GM23338 (cell line): ENCODE data around the gene NTM. TPM values are rescaled to one million over a fixed set of nuclear protein-coding genes. Genes with fewer than 3 reads are reported as not detected.

Source experiments
- EZH2phosphoT487 ChIP-seq: fragments of 200-600 bp; sonication (generic); IDR thresholded peaks from one replicate; pipeline ENCODE4 v1.8.1; 2018; ENCODE audit warnings: antibody characterized with exemption; ENCODE audit not compliant: unreplicated experiment
- JUNB ChIP-seq: IDR thresholded peaks from one replicate; pipeline ENCODE4 v1.6.1; 2016; ENCODE audit warnings: antibody characterized with exemption; ENCODE audit not compliant: unreplicated experiment
- POLR2AphosphoS5 ChIP-seq: IDR thresholded peaks from 2 replicates; pipeline ENCODE4 v1.6.1; 2016; ENCODE audit warnings: antibody characterized with exemption, low read depth
- STAT1 ChIP-seq: IDR thresholded peaks from one replicate; pipeline ENCODE4 v1.6.1; 2016; ENCODE audit warnings: antibody characterized with exemption; ENCODE audit not compliant: unreplicated experiment
- ZNF331 ChIP-seq: fragments of 250-450 bp; sonication (Bioruptor Pico); IDR thresholded peaks from 2 replicates; pipeline ENCODE4 v1.5.0; 2020; ENCODE audit warnings: low read depth, mild to moderate bottlenecking, moderate library complexity
- polyA plus RNA-seq: library from polyadenylated mRNA; unstranded; fragments of >200 nt; fragmentation: Nextera tagmentation; extraction: Ambion mirVana; gene quantifications from 2 replicates; pipeline ENCODE4 v1.2.1, GENCODE V29; 2016
- total RNA-seq: library from RNA; depleted of rRNA; stranded (reverse); fragments of >200 nt; shearing (Covaris generic); gene quantifications from 2 replicates; pipeline ENCODE4 v1.2.3, GENCODE V29; 2014
- TF ChIP-seq, protein P1 (sequence below): fragments of 250-450 bp; sonication (Bioruptor Pico); IDR thresholded peaks from 2 replicates; pipeline ENCODE4 v1.5.0; 2020; ENCODE audit warnings: mild to moderate bottlenecking, moderate library complexity
- TF ChIP-seq, protein P2 (sequence below): IDR thresholded peaks from 2 replicates; pipeline ENCODE4 v1.6.1; 2016; ENCODE audit warnings: antibody characterized with exemption
- TF ChIP-seq, protein P3 (sequence below), 2 experiments: fragments of 200-600 bp in 1 of 2; sonication (generic) in 1 of 2; conservative IDR thresholded peaks; 2 replicates each; pipeline versions ENCODE4 v1.5.1 to v1.6.1; 2016 to 2017; ENCODE audit warnings: antibody characterized with exemption in 2 of 2, low read depth in 2 of 2, mild to moderate bottlenecking in 2 of 2, moderate library complexity in 1 of 2

NTM gene
- total and polyA plus RNA-seq, 2 experiments from 2014 or later = 10.6 to 14.6 TPM

DNA sequence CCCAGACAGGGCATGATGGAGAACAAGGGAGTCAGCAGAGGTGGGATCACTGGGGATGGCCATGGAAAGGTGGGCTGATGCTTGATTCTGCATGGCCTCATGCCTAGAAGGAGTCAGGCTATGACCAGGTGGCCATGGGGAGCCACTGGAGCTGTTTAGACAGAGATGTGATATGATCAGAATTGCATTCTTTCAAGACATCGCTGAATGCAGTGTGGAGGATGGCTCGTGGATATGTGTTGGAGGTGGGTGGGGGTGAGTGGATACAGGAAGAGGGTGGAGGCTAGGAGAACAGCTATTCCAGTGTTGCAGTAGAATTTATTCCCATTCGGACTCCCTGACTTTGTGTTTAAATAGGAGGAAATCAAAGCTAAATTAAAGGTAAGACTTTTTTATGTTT is 841.1 kb downstream of the NTM start (continued):
- TF ChIP-seq, protein P1, sequence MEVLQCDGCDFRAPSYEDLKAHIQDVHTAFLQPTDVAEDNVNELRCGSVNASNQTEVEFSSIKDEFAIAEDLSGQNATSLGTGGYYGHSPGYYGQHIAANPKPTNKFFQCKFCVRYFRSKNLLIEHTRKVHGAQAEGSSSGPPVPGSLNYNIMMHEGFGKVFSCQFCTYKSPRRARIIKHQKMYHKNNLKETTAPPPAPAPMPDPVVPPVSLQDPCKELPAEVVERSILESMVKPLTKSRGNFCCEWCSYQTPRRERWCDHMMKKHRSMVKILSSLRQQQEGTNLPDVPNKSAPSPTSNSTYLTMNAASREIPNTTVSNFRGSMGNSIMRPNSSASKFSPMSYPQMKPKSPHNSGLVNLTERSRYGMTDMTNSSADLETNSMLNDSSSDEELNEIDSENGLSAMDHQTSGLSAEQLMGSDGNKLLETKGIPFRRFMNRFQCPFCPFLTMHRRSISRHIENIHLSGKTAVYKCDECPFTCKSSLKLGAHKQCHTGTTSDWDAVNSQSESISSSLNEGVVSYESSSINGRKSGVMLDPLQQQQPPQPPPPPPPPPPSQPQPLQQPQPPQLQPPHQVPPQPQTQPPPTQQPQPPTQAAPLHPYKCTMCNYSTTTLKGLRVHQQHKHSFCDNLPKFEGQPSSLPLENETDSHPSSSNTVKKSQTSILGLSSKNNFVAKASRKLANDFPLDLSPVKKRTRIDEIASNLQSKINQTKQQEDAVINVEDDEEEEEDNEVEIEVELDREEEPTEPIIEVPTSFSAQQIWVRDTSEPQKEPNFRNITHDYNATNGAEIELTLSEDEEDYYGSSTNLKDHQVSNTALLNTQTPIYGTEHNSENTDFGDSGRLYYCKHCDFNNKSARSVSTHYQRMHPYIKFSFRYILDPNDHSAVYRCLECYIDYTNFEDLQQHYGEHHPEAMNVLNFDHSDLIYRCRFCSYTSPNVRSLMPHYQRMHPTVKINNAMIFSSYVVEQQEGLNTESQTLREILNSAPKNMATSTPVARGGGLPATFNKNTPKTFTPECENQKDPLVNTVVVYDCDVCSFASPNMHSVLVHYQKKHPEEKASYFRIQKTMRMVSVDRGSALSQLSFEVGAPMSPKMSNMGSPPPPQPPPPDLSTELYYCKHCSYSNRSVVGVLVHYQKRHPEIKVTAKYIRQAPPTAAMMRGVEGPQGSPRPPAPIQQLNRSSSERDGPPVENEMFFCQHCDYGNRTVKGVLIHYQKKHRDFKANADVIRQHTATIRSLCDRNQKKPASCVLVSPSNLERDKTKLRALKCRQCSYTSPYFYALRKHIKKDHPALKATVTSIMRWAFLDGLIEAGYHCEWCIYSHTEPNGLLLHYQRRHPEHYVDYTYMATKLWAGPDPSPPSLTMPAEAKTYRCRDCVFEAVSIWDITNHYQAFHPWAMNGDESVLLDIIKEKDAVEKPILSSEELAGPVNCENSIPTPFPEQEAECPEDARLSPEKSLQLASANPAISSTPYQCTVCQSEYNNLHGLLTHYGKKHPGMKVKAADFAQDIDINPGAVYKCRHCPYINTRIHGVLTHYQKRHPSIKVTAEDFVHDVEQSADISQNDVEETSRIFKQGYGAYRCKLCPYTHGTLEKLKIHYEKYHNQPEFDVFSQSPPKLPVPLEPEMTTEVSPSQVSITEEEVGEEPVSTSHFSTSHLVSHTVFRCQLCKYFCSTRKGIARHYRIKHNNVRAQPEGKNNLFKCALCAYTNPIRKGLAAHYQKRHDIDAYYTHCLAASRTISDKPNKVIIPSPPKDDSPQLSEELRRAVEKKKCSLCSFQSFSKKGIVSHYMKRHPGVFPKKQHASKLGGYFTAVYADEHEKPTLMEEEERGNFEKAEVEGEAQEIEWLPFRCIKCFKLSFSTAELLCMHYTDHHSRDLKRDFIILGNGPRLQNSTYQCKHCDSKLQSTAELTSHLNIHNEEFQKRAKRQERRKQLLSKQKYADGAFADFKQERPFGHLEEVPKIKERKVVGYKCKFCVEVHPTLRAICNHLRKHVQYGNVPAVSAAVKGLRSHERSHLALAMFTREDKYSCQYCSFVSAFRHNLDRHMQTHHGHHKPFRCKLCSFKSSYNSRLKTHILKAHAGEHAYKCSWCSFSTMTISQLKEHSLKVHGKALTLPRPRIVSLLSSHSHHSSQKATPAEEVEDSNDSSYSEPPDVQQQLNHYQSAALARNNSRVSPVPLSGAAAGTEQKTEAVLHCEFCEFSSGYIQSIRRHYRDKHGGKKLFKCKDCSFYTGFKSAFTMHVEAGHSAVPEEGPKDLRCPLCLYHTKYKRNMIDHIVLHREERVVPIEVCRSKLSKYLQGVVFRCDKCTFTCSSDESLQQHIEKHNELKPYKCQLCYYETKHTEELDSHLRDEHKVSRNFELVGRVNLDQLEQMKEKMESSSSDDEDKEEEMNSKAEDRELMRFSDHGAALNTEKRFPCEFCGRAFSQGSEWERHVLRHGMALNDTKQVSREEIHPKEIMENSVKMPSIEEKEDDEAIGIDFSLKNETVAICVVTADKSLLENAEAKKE (CRISPR knock-in tag) = no peak
- TF ChIP-seq ZNF331 (CRISPR knock-in tag) (no peak), EZH2phosphoT487 (no peak), JUNB (no peak), POLR2AphosphoS5 (no peak), STAT1 (no peak)
- TF ChIP-seq, protein P2, sequence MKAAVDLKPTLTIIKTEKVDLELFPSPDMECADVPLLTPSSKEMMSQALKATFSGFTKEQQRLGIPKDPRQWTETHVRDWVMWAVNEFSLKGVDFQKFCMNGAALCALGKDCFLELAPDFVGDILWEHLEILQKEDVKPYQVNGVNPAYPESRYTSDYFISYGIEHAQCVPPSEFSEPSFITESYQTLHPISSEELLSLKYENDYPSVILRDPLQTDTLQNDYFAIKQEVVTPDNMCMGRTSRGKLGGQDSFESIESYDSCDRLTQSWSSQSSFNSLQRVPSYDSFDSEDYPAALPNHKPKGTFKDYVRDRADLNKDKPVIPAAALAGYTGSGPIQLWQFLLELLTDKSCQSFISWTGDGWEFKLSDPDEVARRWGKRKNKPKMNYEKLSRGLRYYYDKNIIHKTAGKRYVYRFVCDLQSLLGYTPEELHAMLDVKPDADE = no peak
- TF ChIP-seq, protein P3, sequence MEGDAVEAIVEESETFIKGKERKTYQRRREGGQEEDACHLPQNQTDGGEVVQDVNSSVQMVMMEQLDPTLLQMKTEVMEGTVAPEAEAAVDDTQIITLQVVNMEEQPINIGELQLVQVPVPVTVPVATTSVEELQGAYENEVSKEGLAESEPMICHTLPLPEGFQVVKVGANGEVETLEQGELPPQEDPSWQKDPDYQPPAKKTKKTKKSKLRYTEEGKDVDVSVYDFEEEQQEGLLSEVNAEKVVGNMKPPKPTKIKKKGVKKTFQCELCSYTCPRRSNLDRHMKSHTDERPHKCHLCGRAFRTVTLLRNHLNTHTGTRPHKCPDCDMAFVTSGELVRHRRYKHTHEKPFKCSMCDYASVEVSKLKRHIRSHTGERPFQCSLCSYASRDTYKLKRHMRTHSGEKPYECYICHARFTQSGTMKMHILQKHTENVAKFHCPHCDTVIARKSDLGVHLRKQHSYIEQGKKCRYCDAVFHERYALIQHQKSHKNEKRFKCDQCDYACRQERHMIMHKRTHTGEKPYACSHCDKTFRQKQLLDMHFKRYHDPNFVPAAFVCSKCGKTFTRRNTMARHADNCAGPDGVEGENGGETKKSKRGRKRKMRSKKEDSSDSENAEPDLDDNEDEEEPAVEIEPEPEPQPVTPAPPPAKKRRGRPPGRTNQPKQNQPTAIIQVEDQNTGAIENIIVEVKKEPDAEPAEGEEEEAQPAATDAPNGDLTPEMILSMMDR (conservative IDR thresholded peaks at IDR 0.05; ENCODE audit: low read depth in 2 of 2) = no peak
